Measurements from ENCODE around the gene PEAR1. TPM values are rescaled to one million over a fixed set of nuclear protein-coding genes. Genes with fewer than 3 reads are reported as not detected.

Gene PEAR1
- total RNA-seq, 4 donors from 2014 or later = 11.2 to 21.9 (median 14.4) TPM

DNA sequence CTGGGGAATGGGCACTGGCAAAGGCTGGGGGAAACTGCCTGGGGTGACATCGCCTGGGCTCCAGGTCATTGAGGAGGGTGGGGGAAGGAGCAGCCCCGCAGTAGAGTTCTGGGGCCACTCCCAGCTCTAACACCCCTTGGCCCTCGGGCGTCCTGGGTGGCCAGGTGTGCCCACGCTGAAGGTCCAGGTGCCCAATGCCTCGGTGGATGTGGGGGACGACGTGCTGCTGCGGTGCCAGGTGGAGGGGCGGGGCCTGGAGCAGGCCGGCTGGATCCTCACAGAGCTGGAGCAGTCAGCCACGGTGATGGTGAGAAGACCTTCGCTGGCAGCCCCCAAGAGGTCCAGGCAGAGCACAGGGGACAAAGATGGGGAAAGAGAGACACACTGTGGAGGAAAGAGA, 25.2 kb upstream of the PEAR1 start:
- H3K9me3 ChIP-seq = no peaks in the 10 kb centered on the region
- intact Hi-C loops (cut with DNase I) = no loop called here
- no peak overlapping the region for H3K4me3 ChIP-seq (replicated peaks in 1 of 3)
- no peak for TF ChIP-seq POLR2A (IDR thresholded peaks at IDR 0.05)
- TF ChIP-seq, protein P1, sequence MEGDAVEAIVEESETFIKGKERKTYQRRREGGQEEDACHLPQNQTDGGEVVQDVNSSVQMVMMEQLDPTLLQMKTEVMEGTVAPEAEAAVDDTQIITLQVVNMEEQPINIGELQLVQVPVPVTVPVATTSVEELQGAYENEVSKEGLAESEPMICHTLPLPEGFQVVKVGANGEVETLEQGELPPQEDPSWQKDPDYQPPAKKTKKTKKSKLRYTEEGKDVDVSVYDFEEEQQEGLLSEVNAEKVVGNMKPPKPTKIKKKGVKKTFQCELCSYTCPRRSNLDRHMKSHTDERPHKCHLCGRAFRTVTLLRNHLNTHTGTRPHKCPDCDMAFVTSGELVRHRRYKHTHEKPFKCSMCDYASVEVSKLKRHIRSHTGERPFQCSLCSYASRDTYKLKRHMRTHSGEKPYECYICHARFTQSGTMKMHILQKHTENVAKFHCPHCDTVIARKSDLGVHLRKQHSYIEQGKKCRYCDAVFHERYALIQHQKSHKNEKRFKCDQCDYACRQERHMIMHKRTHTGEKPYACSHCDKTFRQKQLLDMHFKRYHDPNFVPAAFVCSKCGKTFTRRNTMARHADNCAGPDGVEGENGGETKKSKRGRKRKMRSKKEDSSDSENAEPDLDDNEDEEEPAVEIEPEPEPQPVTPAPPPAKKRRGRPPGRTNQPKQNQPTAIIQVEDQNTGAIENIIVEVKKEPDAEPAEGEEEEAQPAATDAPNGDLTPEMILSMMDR (IDR thresholded peaks at IDR 0.05) = no peak
- H3K4me1 ChIP-seq = no peaks in the 10 kb centered on the region
- DNase-seq = no peak
- 64 to 76% methylated on average over 9 to 13 of the region's 13 CpGs for WGBS, 2 donors
- no peak overlapping the region for H3K27ac ChIP-seq
- H3K27me3 ChIP-seq = no peaks in the 10 kb centered on the region
- H3K36me3 ChIP-seq = no peaks in the 10 kb centered on the region

DNA sequence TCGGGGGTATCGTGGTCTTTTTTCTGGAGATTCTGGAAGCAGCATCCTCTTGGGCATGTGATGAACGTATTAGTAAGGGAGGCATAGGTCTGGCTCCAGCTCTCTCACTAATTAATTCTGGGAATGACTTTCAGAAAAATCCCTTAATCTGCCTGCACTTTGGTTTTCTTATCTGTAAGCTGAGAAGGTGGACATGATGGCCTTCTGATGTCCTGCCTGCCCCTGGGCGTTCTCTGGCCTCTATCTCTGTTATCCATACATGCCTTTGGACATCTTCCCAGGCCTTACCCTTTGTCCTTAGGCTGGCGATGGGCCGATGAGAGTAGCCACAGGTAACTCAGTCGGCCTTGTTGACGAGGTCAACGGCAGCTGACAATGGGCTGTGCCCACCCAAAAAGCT, 24.1 kb upstream of the PEAR1 start:
- Histone ChIP-seq H3K4me1 (no peaks in the 10 kb centered on the region), H3K27ac (no peak overlapping the region), H3K27me3 (no peaks in the 10 kb centered on the region), H3K36me3 (no peaks in the 10 kb centered on the region), H3K9me3 (no peaks in the 10 kb centered on the region), H3K4me3 (replicated peaks in 1 of 3) (no peak overlapping the region)
- intact Hi-C loops (cut with DNase I) = no loop called here
- no peak for DNase-seq
- 90 to 91% methylated on average over 8 to 9 of the region's 9 CpGs for WGBS, 2 donors
- no peak for TF ChIP-seq POLR2A (IDR thresholded peaks at IDR 0.05)
- TF ChIP-seq, protein P1 (IDR thresholded peaks at IDR 0.05) = no peak

DNA sequence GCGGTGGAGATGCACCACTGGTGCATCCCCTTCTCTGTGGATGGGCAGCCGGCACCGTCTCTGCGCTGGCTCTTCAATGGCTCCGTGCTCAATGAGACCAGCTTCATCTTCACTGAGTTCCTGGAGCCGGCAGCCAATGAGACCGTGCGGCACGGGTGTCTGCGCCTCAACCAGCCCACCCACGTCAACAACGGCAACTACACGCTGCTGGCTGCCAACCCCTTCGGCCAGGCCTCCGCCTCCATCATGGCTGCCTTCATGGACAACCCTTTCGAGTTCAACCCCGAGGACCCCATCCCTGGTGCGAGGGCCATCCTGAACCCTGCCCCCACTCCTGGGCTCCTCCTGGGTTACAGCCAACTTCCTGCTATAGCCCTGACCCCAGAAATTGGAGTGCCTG, 19.9 kb upstream of the PEAR1 start:
- H3K4me1 ChIP-seq = no peaks in the 10 kb centered on the region
- no peak overlapping the region for H3K27ac ChIP-seq
- TF ChIP-seq POLR2A (IDR thresholded peaks at IDR 0.05) = no peak
- TF ChIP-seq, protein P1 (IDR thresholded peaks at IDR 0.05) = no peak
- no peak overlapping the region for H3K4me3 ChIP-seq (replicated peaks in 1 of 3)
- no peaks in the 10 kb centered on the region for H3K9me3 ChIP-seq
- no peaks in the 10 kb centered on the region for H3K27me3 ChIP-seq
- H3K36me3 ChIP-seq = no peaks in the 10 kb centered on the region
- 96 to 98% methylated on average over 10 to 17 of the region's 18 CpGs for WGBS, 2 donors
- intact Hi-C loops (cut with DNase I) = no loop called here
- DNase-seq = no peak

GRCh38 chr1:156874142-156874541, 19.4 kb upstream of the PEAR1 start:
- H3K27me3 ChIP-seq = no peaks in the 10 kb centered on the region
- 84% methylated on average over 5 of the region's 5 CpGs for WGBS, 2 donors
- H3K9me3 ChIP-seq = no peaks in the 10 kb centered on the region
- DNase-seq = no peak
- no peaks in the 10 kb centered on the region for H3K4me1 ChIP-seq
- TF ChIP-seq, protein P1 (IDR thresholded peaks at IDR 0.05) = no peak
- no peak for TF ChIP-seq POLR2A (IDR thresholded peaks at IDR 0.05)
- H3K27ac ChIP-seq = no peak overlapping the region
- intact Hi-C loops (cut with DNase I) = no loop called here
- H3K36me3 ChIP-seq = no peaks in the 10 kb centered on the region
- no peak overlapping the region for H3K4me3 ChIP-seq (replicated peaks in 1 of 3)

GRCh38 chr1:156874572-156875340, 18.8 kb upstream of the PEAR1 start:
- intact Hi-C loops (cut with DNase I) = no loop called here
- Histone ChIP-seq H3K4me3 (replicated peaks in 1 of 3) (no peak overlapping the region), H3K27ac (no peak overlapping the region), H3K27me3 (no peaks in the 10 kb centered on the region), H3K9me3 (no peaks in the 10 kb centered on the region), H3K36me3 (no peaks in the 10 kb centered on the region), H3K4me1 (no peaks in the 10 kb centered on the region)
- DNase-seq = no peak
- TF ChIP-seq, protein P1 (IDR thresholded peaks at IDR 0.05) = no peak
- no peak for TF ChIP-seq POLR2A (IDR thresholded peaks at IDR 0.05)
- WGBS, 2 donors = 78 to 80% methylated on average over 13 to 16 of the region's 16 CpGs

Measured in thyroid gland (tissue), 4 donors.